GM19238 (cell line): ENCODE results near the gene ADCYAP1.
"Not testable (repeated sequence)": the region's sequence is repeated elsewhere in the genome, so short reads cannot be mapped to it uniquely, and the experiment has no call there.

Source experiments
- DNase-seq: peaks from one replicate; pipeline ENCODE4 v3.0.0; 2011; ENCODE audit warnings: low spot score; ENCODE audit not compliant: insufficient read length

Gene ADCYAP1

DNA sequence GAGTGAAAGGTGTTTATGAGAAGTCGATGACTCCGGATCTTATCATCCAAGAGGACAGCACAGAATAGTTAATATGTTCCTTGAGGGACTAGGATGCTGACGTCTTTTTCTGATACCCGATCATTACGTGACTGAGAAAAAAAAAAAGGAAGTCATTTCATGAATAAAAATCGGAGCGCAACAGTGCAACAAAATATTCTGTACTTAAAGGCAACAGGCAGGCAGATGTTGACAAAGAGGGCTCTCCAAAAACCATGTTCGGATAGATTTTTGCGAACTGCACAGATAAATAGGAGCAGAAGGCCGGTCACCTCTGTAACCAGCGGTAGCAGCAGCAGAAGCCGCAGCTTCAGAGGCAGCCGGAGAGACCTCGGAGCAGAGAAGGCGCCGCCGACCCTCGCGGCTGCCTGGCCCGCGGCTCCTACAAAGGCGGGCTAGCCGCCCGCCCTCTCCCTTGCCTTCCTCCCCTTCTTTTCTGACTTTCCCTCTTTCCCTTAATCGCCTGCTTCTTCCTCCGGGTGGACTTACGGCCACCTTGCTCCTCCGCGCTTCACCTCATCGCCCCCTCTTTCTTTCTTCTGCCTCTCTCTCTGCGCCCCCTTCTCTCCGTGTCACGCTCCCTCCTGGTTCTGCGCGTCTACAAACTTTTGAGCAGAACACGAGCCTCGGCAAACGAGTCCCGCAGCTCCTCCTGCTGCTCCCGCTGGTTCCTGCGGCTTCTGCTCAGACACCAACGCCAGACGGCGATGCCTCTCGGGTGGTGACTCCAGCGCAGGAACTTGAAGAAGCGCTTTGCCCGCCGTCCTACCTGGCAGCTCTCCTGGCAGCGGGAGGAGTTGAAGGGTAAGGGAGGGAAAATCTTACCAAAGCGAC is at the start of gene ADCYAP1:
TSS of gene ADCYAP1 (plus strand) at position 654 of the 873 bp plus-strand sequence. CDS start 516 bp downstream, outside the sequence.
- no peak for DNase-seq

DNA sequence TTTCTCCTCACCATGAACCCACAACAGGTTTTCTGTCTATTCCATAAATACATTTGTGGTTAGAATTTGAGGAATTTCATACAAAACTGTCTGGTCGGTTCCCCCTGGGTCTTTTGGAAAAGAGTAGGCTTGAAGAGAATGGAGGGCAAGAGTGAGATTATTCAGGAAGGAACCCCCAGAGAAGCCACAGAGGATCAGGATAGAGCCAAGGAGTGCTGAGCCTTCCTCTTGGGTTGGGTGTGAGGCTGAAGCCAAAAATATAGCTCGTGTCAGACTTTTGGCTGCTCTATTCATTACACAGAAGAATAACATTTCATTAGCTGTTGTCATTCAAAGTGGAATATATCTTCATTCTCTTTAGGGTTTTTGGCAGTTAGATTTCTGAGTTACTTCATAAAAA is 46.7 kb upstream of the ADCYAP1 start:
- no peak for DNase-seq

DNA sequence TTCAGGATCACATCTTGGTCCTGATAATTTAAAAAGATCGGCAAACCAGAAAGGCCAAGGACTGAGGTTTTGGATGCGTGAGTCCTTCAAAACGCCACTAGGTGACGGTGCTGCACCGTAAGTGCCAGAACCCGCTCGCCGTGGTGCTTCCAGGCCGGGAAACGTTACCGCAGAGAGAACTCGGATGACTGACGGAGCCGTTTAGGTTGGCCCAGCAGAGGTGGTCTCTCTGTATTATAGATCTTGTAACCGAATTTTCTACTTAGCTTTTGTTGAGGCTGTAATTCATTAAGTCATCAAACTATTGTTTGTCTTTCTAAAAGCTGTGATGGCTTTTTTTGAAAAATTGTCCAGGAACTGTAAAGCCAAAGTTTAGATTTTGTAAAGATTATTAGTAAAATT is 39.8 kb upstream of the ADCYAP1 start:
- peak; percentile 39 for DNase-seq

DNA sequence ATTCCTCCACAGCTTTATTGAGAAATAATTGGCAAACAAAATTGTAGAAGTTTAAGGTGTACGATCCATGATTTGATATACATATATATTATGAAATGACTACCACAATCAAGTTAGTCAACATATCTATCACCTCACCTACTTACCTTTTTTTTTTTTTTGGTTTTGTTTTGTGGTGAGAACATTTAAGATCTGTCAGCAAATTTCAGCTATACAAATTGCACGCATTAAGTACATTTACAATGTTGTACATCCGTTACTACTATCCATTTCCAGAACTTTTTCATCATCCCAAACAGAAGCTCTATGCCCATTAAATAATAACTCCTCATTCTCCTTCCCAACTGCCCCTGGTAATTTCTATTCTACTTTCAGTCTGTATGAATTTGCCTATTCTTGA is 37.4 kb upstream of the ADCYAP1 start:
- no peak for DNase-seq

DNA sequence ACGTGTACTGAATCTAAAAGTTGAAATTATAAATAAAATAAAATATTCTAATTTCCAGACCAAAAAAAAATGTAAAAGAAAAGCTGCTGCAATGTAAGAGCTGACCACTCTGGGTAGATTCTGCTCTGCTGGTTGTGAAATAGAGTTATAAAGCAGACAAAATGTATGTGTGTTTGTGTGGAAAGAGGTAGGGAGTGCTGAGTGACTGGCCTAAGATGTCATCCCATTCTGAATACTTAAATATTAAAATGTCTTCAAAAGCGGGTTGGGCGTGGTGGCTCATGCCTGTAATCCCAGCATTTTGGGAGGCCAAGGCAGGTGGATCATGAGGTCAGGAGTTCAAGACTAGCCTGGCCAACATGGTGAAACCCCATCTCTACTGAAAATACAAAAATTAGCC is 31.2 kb upstream of the ADCYAP1 start:
- not testable (repeated sequence) for DNase-seq

DNA sequence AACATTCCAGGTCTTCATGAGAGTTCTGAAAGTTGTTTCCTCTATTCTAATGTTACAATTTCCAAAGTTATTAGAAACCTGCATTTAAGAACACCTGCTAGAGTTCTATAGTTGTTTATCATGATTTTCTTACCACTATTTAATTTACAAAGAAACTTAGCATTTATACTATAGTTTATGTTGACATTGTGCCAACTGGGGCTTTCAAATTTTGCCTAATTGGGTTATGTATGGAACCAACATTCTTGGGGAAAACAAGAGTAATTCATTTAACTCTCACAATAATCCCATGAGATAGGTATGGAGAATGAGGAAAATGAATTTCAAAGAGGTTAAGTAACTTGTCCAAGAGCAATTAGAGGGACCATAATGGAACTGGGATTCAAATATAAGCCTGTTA is 28.8 kb upstream of the ADCYAP1 start:
- DNase-seq = no peak

DNA sequence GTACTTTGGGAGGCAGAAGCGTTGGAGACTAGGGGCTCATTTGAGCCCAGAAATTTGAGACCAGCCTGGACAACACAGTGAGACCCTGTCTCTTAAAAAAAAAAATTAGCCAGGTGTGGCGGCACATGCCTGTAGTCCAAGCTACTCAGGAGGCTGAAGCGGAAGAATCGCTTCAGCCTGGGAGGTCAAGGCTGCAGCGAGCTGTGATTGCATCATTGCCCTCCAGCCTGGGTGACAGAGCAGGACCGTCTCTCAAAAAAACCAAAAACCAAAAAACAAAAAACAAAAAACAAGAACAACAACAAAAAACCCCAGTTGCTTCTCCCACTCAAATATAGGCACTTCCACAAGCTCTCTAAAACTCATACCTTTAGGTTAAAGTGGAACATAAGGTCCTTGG is 27.4 kb upstream of the ADCYAP1 start:
- no peak for DNase-seq

DNA sequence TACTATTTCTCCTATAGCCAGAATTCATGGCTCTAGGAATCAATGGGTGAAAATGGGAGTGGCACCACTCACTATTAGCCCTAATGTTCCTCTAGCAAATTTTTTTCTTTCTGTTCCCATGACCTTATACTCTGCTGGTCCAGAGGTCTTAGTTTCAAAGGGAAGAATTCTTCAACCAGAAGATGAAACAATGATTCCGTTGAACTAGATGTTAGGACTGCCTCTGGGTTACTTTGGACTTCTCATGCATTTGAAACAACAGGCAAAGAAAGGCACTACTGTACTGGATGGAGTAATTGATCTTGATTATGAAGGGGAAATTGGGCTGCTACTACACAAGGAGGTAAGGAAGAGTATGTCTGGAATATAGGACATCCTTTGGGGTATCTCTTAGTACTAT is 18.6 kb upstream of the ADCYAP1 start:
- no peak for DNase-seq

DNA sequence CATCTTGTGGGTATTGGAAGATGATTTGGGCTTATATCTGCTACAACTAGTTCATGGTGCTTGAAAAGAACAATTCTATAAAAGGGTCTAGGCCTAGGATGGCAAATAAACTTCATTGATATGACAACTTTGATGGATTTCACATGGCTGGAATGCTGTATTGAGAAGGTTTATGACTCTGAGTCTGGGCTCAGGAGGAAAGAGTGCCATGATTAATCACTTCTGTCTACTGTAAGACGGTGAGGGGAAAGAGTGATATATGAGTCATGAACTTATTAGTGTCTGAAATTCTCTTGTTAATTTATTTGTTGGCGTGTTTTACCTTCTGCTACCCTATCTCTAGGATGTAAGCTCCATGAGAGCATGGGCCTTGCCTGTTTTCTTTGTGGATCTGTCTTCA is 17.0 kb upstream of the ADCYAP1 start:
- no peak for DNase-seq

DNA sequence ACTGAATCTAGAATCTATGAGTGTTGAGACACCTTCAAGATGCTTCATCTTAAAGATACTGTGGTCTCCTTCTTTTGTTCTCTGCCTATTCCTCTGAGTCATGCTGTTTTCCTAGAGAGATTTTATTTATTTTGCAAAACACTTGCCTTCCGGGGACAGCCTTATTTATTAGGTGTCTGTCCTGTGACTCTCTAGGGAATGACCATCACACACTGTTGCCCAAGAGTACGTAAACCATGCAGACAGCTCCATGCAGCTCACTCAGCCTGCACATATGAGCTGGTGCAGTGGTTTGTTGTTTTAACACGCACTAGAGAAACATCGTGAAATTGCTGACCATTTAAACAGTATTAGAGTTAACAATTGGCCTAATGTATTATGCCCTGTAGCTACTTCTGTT is 12.4 kb upstream of the ADCYAP1 start:
- DNase-seq = no peak

DNA sequence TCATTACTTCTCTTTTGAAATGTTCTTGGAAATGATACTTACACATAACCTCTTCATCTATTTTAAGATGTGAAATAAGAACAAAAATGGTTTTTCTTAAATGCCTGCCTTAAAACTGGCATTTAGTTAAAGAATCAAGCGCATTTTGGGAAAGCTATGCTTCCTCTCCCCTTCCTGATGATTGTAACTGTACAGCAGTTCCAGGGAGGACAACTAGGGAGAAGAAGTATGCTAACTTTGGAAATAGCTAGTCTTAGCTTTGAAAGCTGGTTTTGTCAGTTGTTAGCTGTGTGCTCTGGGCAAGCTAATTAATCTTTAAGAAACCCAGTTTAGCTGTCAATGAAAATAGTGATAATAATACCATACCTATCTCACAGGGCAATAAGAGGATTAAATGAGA is 8.4 kb upstream of the ADCYAP1 start:
- DNase-seq = no peak

DNA sequence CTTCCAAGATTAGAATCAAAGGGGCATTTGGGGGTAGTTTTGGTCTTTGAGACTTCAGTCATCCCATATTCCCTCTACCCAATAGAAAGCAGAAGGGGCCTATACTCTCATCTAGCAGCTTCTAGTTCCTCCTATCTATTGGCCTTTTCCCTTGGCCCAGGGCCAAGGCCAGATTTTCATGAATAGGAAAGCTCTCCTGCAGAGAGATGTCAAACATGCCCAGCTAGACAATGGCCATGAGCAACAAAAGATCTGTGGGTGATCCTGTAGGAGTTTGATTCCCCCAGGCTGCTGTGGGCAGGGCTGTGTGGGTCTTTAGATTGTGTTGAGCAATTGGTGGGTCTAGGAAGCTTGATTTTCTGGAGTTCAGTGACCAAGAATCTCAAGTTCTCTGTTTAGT is 2.9 kb upstream of the ADCYAP1 start:
- no peak for DNase-seq

DNA sequence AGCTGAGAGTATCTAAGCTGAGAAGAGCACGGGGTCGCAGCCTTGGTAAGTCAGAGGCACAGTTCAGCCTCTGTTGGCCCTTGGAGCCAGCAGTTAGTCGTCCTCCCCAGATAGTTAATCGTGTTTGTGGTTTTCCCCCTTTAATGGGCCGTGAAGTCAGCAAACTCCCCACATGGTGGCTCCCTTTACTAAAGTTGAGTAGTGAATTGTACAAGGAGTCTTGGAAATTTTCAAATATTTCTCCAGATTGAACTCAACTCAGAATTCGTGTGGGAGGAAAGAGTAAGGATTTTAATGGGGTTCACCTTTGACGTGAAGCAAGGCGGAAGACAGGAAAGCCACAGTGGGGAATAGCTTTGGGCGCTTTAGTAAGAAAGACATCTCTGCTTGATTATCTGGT is 2.4 kb upstream of the ADCYAP1 start:
- DNase-seq = no peak

DNA sequence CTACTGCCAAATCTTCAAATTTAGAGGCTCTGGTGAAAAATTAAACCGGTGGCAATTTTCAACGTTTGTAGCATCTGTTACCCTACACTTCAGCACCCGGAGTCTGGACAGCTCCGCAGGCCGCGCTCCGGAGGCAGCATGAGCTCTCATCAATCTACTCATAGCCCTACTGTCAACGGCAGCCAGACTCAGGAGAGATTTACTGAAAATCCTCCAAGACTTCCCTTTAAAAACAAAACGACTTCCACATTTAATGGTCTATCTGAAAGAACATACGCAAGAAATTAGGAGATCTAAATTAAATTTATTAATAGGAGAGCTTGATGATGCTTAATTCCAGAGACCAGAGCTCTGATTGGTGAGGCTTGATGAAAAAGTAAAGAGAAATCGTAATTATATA is 970 bp upstream of the ADCYAP1 start:
- DNase-seq = no peak

DNA sequence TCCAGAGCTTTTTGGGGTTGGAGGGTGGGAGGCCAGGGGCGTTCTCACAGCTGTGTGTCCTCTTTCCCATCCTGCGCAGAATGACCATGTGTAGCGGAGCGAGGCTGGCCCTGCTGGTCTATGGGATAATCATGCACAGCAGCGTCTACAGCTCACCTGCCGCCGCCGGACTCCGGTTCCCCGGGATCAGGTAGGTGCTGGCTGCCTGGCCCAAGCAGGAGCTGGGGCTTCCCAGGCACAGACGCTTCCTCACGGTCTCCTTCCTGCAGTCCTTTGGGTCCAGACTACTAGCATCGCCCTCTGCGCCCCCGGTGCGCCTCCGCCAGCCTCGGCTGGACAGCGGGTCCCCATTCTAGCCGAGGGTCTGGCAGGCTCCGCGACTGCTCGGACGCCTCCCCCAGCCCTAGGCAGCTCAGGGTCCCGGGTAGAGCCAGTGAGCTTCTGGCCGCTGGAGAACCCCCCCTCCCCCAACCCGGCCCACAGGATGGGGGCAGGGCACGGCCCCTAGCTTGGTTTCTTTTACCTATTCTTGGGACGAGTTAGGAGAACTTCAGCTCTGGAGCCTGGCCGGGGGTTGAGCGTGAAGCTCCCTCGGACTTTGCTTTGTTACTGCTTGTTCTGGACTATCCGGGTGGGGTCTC is 756 bp downstream of the ADCYAP1 start:
- DNase-seq = no peak

DNA sequence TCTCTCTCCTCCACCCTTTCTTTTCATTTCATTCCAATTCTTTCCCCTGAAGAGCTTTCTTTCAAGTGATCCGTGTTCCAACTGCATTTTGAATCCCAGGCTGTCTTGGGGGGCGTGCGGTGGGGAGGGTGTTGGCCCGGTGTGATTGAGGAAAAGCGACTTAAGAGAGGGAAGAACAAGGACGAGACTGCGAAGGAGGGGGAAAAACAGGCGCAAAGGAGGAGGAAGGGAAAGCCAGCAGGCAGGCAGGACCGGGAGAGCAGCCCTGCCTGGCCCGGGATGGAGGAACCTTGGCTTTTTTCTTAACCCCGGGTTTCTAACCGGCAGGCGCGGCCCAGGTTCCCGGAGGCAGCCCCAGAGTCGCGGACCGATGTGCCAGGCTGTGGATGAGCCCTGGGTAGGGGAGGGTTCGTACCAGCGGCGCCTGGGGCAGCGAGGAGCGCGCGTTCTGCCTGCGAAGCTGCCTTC is 1.3 kb downstream of the ADCYAP1 start:
- DNase-seq = no peak

DNA sequence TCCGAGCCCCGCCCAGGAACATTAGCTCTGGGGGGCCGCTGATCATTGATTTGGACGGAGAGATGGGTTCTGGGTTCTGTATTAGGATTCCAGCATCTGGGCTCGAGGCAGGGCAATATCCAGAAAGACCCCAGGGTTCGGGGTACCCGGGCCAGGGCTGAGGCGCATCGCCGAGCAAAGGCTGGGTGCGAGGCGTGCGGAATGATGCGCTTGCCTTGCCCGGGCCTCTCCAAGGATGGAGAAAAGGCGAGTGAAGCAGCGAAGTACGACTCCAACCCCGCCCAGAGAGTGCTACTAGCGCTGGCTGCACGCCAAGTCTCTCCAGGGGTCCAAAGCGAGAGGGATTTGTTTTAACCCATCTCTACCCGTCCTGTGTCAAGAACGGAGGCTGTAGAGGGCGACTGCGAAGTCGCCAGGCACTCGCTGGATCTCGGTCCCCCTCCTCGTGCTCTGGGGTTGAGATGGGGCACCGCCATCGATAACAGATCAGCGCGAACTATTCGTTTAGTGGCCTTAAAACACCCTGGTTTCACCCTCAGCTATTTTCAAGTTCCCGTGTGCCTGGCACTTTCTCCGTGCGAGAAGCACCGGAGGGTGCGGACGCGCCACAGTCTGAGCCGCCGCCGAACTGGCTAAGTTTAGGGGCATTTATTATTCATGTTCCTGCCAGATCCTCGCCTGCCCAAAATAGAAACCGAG is 1.9 kb downstream of the ADCYAP1 start:
- DNase-seq = no peak

DNA sequence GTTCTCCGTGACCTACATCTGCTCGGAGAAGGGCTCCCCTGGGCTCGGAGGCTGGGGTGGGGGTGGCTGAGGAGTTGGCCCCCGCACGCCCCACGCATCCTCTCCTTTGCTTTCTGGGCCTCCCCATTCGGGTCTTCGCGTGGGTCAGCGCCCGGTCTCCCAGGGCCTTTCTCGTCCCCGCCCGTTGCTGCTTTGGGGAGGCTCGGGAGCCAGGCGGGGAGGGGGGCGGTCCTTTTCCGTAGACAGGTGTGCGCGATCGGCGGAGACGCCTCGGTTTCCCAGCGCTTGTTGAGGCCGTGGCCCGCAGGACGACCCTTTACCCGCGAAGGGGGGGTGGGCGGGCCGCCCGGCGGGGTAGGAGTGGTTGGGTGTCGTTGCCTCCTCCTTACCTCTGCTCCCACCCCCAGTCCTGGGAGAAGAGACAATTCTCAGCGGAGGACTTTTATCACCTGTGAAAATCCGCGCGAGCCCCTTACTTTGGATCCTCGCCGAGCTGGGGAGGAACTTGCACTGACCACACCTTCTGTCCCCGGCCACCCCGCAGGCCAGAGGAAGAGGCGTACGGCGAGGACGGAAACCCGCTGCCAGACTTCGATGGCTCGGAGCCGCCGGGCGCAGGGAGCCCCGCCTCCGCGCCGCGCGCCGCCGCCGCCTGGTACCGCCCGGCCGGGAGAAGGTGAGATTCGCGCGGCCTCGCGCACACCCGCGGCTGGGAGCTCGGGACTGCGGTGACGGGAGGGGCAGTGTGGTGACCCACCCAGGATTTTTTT is 2.6 kb downstream of the ADCYAP1 start:
- no peak for DNase-seq

DNA sequence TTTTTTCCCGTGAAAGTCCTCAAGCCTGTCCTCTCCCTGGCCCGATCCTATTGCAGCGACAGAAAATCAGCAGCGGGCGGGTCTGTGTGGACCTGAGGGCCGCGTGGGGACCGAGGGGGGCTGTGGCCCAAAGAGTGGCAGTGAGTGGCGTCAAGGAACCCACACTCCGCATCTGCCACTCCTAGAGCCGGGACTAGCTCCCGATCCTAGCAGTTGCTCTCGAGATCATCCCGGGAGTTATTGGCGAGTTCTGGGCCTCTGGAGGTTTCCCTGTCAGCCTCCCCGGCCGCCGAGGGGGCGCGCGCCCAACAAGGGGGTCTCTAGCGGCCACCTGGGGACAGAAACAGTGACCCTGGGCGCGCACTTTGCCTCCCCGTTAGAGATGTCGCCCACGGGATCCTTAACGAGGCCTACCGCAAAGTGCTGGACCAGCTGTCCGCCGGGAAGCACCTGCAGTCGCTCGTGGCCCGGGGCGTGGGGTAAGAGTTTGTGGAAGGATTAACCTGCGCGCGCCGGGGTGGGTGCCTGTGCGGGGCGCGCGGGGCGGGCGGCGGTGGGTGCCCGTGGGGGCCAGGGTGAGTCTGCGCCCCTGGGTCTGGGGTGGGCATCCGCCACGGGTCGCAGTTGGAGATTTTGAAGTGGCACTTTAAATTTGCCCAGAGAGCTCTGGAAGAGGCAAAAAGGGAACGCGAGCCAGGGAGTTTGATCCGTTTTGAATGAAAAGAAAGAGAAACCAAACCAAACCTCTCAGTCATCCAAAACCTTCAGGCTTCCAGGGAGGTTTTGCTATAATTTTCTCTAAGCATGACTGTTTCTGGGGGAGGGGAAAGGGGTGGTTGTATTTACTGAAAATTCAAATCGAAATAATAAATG is 3.5 kb downstream of the ADCYAP1 start:
- DNase-seq = no peak
